ENCODE results near the gene DOCK10. TPM values are rescaled to one million over a fixed set of nuclear protein-coding genes. Genes with fewer than 3 reads are reported as not detected.

The DOCK10 gene
- total RNA-seq, 1 donor from 2014 or later, result 3.6 TPM

GRCh38 chr2:224813578-224813977 is 228.7 kb downstream of the DOCK10 start:
- no peaks in the 10 kb centered on the region for H3K27me3 Mint-ChIP-seq
- TF ChIP-seq, protein P1, sequence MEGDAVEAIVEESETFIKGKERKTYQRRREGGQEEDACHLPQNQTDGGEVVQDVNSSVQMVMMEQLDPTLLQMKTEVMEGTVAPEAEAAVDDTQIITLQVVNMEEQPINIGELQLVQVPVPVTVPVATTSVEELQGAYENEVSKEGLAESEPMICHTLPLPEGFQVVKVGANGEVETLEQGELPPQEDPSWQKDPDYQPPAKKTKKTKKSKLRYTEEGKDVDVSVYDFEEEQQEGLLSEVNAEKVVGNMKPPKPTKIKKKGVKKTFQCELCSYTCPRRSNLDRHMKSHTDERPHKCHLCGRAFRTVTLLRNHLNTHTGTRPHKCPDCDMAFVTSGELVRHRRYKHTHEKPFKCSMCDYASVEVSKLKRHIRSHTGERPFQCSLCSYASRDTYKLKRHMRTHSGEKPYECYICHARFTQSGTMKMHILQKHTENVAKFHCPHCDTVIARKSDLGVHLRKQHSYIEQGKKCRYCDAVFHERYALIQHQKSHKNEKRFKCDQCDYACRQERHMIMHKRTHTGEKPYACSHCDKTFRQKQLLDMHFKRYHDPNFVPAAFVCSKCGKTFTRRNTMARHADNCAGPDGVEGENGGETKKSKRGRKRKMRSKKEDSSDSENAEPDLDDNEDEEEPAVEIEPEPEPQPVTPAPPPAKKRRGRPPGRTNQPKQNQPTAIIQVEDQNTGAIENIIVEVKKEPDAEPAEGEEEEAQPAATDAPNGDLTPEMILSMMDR (IDR thresholded peaks at IDR 0.05; ENCODE audit: unreplicated experiment), result no peak
- no peak for DNase-seq (ENCODE audit: low spot score, unreplicated experiment)
- peaks cover 9% of the 10 kb centered on the region for H3K9me3 Mint-ChIP-seq (ENCODE audit: low read depth)
- no peak overlapping the region for H3K27ac Mint-ChIP-seq
- H3K36me3 Mint-ChIP-seq (ENCODE audit: insufficient read depth), result peaks cover 2% of the 10 kb centered on the region
- H3K4me1 Mint-ChIP-seq (ENCODE audit: low read depth), result no peaks in the 10 kb centered on the region
- H3K4me3 Mint-ChIP-seq (ENCODE audit: low read depth), result no peak overlapping the region

DNA sequence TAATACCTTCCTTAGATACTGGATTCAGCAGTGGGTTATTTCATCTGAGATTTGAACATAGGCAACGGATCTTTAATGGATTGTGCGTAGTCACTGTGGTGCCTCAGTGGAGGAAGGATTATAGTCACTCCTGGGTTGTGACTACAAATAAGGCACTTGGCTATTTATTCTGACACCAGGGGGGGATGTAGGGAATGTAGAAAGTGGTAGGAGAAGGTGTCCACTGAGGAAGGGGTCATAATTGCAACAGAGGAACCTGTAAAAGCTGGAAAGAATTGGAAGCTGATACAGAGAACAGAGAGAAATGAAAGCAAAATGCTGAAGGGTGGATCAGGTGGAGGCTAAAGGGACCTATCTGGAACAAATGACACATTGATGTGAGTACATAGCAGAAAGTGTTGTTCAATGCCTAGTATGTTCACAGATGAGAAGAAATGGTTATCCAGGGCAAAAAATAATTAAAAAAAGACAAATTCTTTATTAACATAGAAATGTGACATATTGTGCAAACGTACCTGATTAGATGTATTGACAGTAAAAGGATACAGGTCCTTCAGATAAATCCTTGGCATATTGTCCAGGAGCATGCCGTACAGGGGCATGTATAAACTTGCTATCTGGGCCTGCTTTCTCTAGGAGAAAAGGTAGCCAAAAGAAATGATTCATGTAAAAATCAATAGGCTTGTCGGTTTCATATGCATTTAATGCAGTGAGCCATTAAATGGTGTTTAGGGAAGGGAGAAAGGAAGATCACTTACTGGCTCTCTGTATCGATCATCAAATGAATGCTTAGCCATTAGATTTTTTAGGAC is 234.9 kb downstream of the DOCK10 start:
- peaks cover 9% of the 10 kb centered on the region for H3K9me3 Mint-ChIP-seq (ENCODE audit: low read depth)
- TF ChIP-seq, protein P1 (IDR thresholded peaks at IDR 0.05; ENCODE audit: unreplicated experiment), result no peak
- peaks cover 2% of the 10 kb centered on the region for H3K36me3 Mint-ChIP-seq (ENCODE audit: insufficient read depth)
- H3K4me3 Mint-ChIP-seq (ENCODE audit: low read depth), result no peak overlapping the region
- no peak for DNase-seq (ENCODE audit: low spot score, unreplicated experiment)
- no peak overlapping the region for H3K27ac Mint-ChIP-seq
- H3K4me1 Mint-ChIP-seq (ENCODE audit: low read depth), result no peaks in the 10 kb centered on the region
- no peaks in the 10 kb centered on the region for H3K27me3 Mint-ChIP-seq

- TF ChIP-seq, protein P1 (IDR thresholded peaks at IDR 0.05; ENCODE audit: unreplicated experiment), result no peak
- H3K36me3 Mint-ChIP-seq (ENCODE audit: insufficient read depth), result no peaks in the 10 kb centered on the region
- DNase-seq (ENCODE audit: low spot score, unreplicated experiment), result no peak
- no peaks in the 10 kb centered on the region for H3K4me1 Mint-ChIP-seq (ENCODE audit: low read depth)
- no peak overlapping the region for H3K4me3 Mint-ChIP-seq (ENCODE audit: low read depth)
- no peaks in the 10 kb centered on the region for H3K27me3 Mint-ChIP-seq
- H3K27ac Mint-ChIP-seq, result no peak overlapping the region
- H3K9me3 Mint-ChIP-seq (ENCODE audit: low read depth), result peaks cover 6% of the 10 kb centered on the region
Measured at GRCh38 chr2:224803930-224804329, 238.3 kb downstream of the DOCK10 start.

GRCh38 chr2:224802407-224802806 is 239.9 kb downstream of the DOCK10 start:
- H3K27me3 Mint-ChIP-seq, result no peaks in the 10 kb centered on the region
- peaks cover 6% of the 10 kb centered on the region for H3K9me3 Mint-ChIP-seq (ENCODE audit: low read depth)
- no peaks in the 10 kb centered on the region for H3K36me3 Mint-ChIP-seq (ENCODE audit: insufficient read depth)
- TF ChIP-seq, protein P1 (IDR thresholded peaks at IDR 0.05; ENCODE audit: unreplicated experiment), result no peak
- H3K27ac Mint-ChIP-seq, result no peak overlapping the region
- DNase-seq (ENCODE audit: low spot score, unreplicated experiment), result no peak
- no peaks in the 10 kb centered on the region for H3K4me1 Mint-ChIP-seq (ENCODE audit: low read depth)
- no peak overlapping the region for H3K4me3 Mint-ChIP-seq (ENCODE audit: low read depth)

DNA sequence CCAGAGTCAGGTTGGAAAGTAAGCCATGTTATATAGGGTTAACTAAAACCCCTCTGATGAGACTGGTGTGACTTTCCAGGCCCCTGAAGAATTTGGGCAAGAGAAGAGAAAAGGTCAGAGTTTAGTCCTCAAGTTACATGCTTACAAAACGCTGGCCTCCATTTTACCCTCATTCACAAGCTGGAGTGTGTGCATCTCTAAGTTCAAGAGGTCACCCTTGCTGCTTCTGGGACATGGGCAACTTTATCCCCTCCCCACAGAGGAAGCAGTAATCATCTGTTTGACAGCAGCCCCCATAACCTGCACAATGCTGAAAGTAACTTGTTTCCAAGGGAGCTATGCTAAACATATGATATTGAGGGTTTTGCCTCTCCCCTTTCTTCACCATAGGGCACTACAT is 240.9 kb downstream of the DOCK10 start:
- TF ChIP-seq, protein P1 (IDR thresholded peaks at IDR 0.05; ENCODE audit: unreplicated experiment), result no peak
- DNase-seq (ENCODE audit: low spot score, unreplicated experiment), result no peak
- Mint-ChIP-seq H3K4me1 (ENCODE audit: low read depth) (no peaks in the 10 kb centered on the region), H3K36me3 (ENCODE audit: insufficient read depth) (no peaks in the 10 kb centered on the region), H3K4me3 (ENCODE audit: low read depth) (no peak overlapping the region), H3K27me3 (no peaks in the 10 kb centered on the region), H3K9me3 (ENCODE audit: low read depth) (peaks cover 6% of the 10 kb centered on the region), H3K27ac (no peak overlapping the region)
